GM18867 (cell line): ENCODE results near the gene LCN9.

Experiments
- ATAC-seq: cut with Tn5 transposase; IDR thresholded peaks from one replicate; pipeline ENCODE4 v1.9.1; 2021; ENCODE audit warnings: mild to moderate bottlenecking, moderate library complexity; ENCODE audit not compliant: unreplicated experiment

The LCN9 gene

DNA sequence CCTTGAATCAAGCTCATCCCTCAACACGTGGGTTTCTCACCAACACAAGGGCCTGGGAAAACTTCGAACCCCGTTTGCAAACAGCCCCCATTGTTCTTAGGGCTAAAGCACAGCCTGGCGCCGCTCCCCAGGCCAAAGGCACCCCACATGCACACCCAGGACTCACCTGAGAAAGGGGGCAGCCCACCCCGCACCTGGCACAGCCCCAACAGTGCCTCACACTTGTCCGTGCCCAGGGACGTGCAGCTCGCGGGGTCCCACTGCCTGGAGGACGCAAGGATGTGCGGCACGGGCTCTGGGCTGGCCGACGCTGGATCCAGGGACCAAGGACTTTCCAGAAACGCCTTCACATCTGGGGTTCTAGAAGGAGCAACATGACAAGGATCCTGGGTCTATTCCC lies 33.3 kb downstream of the LCN9 start:
- ATAC-seq: no peak

- ATAC-seq: no peak
Measured at GRCh38 chr9:135697226-135697625, 34.1 kb downstream of the LCN9 start.

GRCh38 chr9:135698236-135698635 lies 35.1 kb downstream of the LCN9 start:
- ATAC-seq: no peak

- ATAC-seq: no peak
Measured at GRCh38 chr9:135698767-135699166, 35.7 kb downstream of the LCN9 start.

- no peak for ATAC-seq
Measured at GRCh38 chr9:135699440-135699839, 36.3 kb downstream of the LCN9 start, which contains the start of gene SOHLH1. Gene SOHLH1, minus strand, starts transcription at chr9:135699481. Its CDS starts 14 bp downstream, at chr9:135699467.

- ATAC-seq: no peak
Measured at GRCh38 chr9:135700525-135700924, 37.4 kb downstream of the LCN9 start.

GRCh38 chr9:135701067-135701958 lies 38.2 kb downstream of the LCN9 start:
- ATAC-seq: no peak

DNA sequence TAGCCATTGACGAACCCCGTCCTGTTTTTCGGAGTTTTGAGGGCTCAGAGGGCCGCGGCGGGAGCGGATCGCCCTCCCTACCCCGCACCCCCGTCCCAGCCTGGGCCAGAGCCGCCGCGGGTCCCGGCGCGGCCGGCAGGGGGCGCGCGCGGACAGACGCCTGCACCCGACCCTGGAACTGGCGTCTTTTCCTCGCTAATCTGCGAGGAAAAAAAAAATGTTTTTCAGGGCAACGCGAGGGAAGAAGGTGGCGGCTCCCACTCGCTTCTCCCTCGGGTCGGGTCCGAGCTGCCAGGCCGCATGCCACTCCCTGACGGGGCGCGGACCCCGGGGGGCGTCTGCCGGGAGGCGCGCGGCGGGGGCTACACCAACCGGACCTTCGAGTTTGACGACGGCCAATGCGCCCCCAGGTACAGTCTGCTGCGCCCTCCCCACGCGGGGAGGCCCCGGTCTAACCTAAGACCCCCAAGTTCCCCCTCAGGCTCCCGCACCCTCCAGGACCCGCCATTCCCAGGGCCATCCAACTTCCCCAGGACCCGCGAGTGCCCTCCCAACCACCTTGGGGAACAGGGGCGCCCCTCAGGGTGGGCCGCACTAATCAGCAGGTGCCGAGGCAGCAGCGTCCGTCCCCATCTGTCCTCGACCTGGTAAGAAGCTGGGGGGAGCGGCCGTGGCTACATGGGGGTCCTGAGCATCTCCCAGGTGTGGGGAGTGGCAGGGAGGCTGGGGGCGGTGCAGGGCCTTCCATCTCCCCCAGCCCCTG lies 39.0 kb downstream of the LCN9 start, which contains the start of gene KCNT1:
Gene KCNT1, plus strand, starts transcription at position 227 of the 763 bp plus-strand sequence. Its CDS starts 74 bp downstream, at position 301.
- ATAC-seq: no peak

GRCh38 chr9:135703726-135704125 lies 40.6 kb downstream of the LCN9 start:
- ATAC-seq: no peak

GRCh38 chr9:135704483-135704882 lies 41.4 kb downstream of the LCN9 start:
- ATAC-seq: no peak

DNA sequence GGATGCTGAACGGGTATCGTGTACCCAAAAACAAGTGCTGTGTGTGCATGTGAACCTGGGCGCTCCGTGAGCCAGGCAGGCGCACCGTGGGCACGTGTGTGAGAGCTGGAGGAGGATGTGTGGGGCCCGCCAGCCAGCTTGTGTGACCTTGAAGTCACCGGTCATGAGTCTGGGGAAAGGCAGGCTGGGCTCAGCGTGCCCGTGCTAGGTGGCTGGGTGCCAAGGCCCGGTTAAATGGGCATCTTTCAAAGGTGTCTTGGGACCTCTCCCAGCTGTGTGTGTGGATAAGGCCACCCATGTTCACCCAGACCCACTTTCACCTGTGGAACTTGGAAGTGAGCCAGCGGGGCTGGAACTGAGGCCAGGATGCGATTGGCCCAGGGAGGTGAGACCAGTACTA lies 42.3 kb downstream of the LCN9 start:
- no peak for ATAC-seq

GRCh38 chr9:135706288-135706687 lies 43.2 kb downstream of the LCN9 start:
- ATAC-seq: no peak

- no peak for ATAC-seq
Measured at GRCh38 chr9:135707252-135708138, 44.4 kb downstream of the LCN9 start.

- no peak for ATAC-seq
Measured at GRCh38 chr9:135708164-135708563, 45.1 kb downstream of the LCN9 start.

DNA sequence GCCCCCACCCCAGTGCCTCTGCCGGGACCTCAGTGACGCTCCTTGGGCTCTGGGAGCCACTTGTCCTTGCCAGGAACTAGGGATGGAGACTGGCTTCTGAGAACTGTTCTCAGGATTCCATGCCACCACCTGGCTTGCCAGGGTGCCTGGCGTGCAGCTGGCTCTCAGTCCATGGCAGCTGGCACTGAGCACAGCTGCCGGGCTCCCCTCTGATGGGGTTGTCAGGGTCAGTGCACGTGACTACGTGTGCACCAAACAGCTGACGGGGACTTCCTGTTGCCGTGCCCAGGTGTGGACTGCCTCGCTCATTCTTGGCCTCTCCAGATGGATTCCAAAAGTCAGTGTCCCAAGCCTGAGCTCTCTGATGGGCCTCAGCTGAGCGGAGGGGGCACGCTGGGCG lies 48.3 kb downstream of the LCN9 start:
- no peak for ATAC-seq

- ATAC-seq: no peak
Measured at GRCh38 chr9:135711881-135712280, 48.8 kb downstream of the LCN9 start.

GRCh38 chr9:135712613-135713295 lies 49.6 kb downstream of the LCN9 start:
- ATAC-seq: no peak

DNA sequence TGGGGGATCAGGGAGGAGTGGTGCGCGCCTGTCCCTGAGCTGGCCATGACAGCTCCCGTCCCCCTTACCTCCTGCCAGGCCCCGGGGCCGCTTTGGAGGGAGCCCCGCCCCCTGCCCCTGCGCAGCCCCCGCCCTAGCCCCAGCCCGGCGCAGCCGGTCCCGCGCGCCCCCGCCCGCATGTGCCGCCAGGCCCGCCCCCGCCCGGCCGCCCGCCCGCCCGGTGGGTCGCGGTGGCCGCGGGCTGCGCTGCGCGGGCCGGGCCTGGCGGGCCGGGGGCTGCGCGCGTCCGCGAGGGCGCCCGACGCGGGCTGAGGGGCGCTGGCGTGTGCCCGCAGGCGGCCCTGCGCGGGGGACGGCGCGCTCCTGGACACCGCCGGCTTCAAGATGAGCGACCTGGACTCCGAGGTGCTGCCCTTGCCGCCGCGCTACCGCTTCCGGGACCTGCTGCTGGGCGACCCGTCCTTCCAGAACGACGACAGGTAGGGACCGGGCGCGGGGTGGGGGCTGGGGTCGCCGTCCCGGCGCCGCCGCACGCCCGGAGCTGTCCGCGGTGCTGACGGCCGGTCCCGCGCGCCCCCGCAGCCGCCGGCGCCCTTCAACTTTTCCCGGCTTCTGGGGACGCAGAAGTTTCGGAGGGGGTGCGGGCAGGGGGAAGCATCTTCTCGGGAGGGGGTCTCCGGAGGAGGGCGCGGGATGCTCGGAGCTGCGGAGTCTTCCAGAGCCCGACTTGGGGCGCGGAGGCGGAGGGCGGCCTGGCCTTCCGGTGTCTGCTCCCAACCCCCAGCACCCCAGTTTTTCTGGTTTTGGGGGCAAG lies 51.3 kb downstream of the LCN9 start:
- ATAC-seq: no peak

DNA sequence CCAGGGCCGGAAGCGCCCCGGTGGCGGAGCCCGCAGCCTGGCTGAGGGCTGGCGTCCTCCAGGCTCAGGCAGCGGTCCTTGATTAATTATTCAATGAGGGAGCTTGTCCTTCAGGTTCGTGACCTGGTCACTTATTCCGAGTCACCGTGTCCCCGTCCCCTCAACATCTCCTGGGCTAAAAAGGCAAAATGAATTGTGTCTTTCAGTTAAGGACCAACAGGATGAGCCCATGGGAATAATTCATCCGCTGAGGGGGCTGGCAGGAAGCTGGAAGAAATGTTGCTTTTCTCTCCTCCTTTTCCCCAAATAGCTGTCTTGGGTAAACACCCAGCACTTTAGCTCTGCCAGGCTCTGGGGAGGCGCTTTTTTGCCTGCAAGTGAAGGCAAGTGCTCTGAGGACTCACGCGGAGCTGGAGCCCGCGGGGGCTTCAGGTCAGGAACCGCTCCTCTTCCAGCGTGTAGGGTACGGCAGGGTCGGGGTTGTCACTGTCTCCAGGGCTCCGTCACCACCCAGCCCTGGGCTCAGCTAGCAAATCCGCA lies 52.0 kb downstream of the LCN9 start:
- no peak for ATAC-seq
